NCI-H2196 (cell line): ENCODE measurements around the gene CPN2.
A peak's percentile ranks its signal among the peaks of the same experiment; 100 is the strongest.

Experiments used
- DNase-seq: peaks from one replicate; lab custom pipeline; 2025; ENCODE audit not compliant: unreplicated experiment; lab: John Stamatoyannopoulos, UW

CPN2 gene, protein sequence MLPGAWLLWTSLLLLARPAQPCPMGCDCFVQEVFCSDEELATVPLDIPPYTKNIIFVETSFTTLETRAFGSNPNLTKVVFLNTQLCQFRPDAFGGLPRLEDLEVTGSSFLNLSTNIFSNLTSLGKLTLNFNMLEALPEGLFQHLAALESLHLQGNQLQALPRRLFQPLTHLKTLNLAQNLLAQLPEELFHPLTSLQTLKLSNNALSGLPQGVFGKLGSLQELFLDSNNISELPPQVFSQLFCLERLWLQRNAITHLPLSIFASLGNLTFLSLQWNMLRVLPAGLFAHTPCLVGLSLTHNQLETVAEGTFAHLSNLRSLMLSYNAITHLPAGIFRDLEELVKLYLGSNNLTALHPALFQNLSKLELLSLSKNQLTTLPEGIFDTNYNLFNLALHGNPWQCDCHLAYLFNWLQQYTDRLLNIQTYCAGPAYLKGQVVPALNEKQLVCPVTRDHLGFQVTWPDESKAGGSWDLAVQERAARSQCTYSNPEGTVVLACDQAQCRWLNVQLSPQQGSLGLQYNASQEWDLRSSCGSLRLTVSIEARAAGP

DNA sequence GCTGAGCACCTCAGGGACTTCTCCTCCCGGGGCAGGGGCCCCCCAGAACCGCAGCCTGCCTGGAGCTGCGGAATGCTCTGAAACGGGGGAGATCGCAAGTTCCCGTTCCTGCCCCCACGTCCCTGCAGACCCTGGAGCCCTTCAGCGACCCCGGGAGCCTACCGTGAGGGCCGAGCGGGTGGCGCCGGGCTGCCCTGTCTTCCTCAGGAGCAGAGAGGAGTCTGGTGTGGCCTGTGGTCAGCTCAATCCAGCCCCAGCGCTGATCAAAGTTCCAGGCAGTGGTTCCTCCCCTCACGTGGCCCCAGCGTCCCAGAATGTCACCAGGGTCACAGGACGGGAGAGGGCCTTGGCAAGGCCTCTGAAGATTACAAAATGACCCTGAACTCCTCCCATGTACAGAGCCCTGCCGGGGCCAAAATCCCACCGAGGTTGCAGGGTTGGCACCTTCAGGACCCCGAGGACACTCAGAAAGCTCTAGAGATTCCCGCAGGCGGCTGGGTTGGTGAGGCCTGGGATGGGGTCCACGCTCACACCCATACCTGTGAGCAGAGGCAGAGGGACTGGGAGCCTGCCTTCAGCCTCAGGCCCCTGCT is at the start of gene CPN2:
Gene CPN2 (minus strand): TSS at position 249 of the 593 bp plus-strand sequence. CDS start 8,626 bp downstream, outside the sequence.
- no peak for DNase-seq

GRCh38 chr3:194399874-194400411 is 48.8 kb upstream of the CPN2 start:
- DNase-seq, result no peak

DNA sequence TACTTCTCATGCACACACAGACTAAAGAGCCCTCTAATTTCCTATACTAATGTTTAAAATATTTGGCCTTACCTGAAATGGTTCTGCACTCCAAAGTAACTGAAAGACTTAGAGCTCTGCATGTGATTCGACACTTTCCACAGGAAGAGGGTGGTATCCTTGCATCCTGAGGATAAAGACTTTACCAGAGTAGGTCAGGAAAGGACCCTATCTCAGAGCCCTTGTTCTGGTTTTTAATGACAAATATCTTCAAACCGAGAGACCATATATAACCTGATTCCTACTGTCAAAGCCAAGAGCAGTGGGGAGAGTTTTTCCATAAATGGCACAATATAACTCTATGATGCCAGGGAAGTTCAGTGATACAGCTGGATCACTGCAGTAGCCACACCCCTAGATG is 48.0 kb upstream of the CPN2 start, which contains the start of gene GP5:
Gene GP5 (minus strand): TSS at position 101 of the 400 bp plus-strand sequence. CDS start 984 bp downstream, outside the sequence.
- DNase-seq, result no peak

DNA sequence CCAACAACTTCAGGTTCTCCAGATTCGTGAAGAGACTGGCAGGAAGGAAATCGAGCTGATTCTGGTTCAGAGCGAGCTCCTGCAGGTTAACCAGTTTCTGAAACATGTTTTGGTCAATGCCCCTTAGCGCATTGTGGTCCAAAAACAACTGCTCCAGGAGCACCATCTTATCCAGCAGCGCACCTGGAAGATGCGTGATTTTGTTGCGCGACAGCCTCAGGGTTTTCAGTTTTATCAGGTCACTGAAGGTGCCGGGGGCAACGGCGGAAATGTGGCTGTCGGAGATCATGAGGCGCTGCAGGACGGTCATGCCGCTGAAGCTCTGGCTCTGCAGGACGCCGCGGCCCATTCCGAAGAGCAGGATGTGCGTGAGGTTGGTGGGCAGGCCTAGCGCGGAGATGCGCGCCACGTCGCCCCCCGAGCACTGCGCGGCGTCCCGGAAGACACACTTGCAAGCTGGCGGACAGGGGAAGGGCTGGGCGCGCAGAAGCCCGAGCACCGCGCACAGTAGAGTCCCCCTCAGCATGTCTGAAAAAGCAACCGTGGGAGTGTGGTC is 46.7 kb upstream of the CPN2 start:
- DNase-seq, result no peak

DNA sequence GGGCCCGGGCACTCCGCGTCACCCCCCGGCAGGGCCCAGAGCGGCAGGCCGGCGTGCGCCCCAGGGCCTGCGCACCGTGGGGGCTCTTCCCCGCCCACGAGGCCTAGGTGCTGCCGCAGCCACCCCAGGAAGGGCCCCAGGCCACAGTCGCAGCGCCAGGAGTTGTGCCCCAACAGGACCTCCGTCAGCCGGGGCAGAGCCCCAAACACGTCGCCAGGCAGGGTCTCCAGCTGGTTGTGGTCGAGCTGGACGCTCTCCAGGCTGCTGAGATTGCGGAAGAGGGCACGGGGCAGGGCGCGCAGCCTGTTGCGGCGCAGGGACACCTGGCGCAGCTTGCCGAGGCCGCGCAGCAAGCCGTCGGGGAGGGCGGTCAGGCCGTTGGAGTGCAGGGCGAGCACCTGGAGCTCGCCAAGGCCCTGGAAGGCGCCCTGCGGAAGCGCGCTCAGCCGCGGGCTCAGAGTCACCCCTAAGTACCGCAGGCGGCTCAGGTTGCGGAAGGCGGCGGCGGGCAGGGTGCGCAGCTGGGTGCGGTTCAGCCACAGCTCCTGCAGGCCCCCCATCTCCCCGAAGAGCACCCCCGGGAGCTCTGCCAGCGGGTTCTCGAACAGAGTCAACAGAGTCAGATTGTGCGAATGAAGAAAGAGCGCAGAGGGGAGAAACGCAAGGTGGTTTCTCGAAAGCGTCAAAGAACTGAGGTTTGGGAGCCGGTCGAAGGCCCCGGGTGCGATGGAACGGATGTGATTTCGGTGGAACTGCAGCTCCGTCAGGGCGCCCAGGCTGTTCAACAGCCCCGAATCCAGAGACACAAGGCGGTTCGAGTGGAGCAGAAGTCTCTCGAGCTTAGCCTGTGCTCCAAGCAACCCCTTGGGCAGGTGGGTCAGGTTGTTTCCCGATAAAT is 46.0 kb upstream of the CPN2 start:
- no peak for DNase-seq

- DNase-seq, result no peak
Measured at GRCh38 chr3:194396539-194396858, 45.4 kb upstream of the CPN2 start.

DNA sequence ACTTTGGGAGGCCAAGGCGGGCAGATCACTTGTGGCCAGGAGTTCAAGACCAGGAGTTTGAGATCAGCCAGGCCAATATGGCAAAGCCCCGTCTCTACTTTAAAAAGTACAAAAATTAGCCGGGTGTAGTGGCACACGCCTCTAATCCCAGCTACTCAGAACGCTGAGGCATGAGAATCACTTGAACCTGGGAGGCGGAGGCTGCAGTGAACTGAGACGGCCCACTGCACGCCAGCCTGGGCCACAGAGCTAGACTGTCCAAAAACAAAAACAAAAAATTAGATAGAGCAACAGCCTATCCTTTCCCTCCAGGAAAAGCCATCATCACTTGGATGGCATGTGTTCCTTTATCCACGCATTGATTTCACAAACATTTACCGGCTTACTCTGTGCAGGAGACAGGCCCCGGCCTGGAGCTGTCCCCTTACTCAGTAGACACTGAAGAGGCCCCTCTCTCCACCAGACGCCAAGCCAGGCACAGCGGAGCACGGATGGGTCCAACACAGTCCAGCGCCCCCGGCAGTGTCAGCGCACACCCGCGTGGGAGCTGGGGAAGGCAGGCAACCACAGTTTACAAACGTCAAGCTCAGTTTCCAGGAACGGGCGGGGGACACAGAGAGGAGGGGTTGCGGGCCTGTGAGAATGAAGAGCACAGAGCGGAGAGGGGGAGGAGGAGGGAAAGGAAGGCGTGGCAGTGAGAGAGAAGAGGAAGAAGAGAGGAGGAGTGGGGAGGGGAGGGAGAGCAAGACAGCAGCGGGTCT is 44.8 kb upstream of the CPN2 start:
- no peak for DNase-seq

DNA sequence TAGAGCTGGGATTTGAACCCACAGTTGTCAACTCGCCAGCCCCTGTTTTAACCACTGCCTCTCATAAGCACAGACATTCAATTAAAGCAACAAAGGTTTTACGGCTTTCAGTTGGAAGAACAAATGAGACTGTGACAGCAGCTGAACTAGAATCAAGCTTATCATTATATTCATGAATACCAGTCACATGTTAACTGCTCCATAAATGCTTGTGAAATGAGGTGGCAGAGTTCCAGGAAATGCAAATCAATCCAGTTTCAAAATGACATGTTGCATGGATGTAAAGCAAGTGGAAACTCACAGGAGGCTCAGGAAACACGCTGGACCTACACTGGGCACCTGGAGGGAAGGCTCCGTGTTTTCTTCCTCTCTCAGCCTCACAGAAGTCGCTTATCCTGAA is 44.1 kb upstream of the CPN2 start:
- DNase-seq, result peak; percentile 41

DNA sequence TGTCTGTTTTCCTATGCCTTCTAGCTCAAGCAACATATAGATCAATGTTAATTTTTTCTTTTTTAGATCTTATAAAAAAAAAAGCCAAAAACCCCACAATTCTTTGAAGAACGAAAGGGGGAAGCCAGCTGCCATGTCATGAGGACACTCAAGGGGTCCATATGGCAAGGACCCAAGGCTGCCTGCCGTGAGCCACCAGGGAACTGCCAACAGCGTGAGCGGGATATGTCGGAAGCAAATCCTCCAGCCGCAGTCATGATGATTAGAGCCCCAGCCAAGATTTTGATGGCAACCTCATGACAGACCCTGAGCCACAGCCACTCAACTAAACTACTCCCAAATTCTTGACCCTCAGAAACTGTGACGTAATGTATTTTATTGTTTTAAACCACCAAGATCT is 41.4 kb upstream of the CPN2 start:
- no peak for DNase-seq

GRCh38 chr3:194390835-194391234 is 39.7 kb upstream of the CPN2 start:
- no peak for DNase-seq

GRCh38 chr3:194389269-194389668 is 38.1 kb upstream of the CPN2 start:
- DNase-seq, result no peak

DNA sequence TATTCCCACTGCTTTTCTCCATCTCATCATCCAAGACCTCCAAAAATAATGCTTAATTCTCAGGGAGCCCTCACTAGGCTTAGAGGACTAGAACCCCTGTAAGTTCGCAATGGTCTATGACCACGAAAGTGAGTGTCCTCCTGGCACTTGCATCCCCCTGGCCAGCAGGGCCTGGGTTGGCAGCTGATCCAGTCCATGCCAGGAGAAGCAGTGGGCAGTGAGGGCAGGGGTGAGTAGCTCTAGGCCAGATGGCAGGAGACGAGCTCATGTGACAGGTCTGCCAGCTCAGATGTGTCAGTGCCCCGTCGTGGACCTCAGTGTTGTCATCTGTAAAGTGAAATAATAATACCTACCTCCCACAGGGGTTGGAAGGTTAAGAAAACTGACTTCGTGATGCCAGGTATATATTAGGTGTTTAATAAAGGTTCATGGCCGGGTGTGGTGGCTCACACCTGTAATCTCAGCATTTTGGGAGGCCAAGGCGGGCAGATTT is 36.8 kb upstream of the CPN2 start:
- no peak for DNase-seq

- no peak for DNase-seq
Measured at GRCh38 chr3:194387276-194387675, 36.1 kb upstream of the CPN2 start.

DNA sequence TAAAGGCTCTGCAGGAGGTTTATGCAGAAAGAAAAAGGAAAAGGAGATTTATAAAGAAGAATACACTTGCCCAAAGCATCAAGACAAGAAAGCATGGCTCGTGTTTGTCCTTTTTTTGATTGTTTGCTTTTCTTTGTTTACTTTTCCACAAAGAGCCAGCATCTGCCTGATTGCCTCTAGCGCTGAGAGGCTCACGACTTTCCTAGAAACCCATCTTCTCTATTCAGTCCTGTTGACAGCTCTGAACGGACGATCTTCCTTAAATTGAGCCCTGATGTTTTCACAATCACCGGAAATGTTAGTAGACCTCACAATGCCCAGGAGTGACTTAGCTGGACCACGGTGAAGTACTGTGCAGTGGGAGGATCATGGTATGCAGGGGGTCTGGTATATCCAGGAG is 35.5 kb upstream of the CPN2 start:
- peak; percentile 48 for DNase-seq

DNA sequence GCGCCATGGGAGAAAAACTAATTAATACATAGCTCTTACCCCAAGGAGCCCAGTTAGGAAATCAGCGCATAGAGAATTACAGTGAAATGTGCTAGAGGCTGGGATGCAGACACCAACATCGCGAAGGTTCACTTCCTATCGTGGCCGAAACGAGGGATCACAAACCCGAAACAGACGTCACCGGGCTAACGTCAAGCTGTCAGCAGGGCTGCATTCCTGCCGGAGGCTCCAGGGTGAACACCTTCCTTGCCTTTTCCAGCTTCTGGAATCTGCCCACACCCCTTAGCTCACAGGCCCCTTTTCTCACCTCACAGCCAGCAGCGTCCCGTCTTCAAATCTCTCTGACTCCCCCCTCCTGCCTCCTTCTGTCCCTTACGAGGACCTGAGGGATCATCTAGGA is 34.9 kb upstream of the CPN2 start:
- DNase-seq, result no peak

DNA sequence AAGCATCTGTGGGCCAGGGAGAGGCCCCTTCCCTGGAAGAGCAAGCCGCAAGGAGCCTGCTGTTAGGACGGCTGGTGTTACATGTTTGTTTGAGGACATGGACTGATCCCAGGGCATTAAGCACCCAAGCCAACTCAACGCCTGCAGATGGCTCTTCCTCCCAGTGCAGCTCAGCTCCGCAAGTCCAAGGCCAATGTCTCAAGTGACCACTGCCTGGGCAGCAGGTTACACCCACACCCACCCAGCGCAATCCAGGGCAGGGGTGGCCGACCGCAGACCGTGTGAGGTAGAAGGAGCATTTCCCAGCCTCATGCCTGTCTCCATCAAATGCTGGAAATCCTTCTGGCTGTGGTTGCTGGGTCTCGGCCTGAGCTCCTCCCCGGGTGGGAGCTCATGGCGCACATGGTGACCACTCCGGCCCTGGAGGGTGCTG is 33.5 kb upstream of the CPN2 start:
- no peak for DNase-seq

- DNase-seq, result no peak
Measured at GRCh38 chr3:194384156-194384555, 33.0 kb upstream of the CPN2 start.

DNA sequence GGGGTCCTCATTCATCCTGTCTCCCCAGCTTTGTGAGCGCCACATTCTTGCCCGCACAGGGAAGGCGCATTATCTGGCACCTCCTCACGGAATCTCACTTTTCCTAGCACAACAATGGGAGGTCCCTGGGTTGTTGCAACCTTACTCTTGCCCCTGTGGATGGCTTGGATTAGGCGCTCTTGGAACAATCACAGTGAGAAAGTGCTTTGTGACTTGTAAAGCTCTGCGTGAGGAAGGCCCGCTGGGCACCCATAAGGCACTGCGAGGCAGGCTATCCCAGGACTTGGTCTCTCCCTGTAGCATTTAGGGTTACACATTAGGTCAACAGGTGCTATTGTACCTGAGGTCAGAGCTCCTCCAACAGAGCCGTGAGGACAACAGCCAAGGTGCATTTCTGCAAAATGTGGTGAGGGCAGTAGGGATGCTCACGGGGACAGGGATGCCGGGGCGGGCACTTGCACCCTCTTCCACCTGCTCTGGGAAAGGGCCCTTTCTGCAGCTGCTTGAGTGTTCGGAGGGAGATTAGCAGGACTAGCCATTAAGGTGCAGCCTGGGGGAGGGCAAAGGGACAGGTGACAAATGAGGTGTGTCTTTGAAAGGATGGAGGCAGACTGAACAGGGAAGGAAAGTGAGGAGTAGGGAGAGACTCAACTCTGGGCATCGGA is 32.3 kb upstream of the CPN2 start:
- no peak for DNase-seq

DNA sequence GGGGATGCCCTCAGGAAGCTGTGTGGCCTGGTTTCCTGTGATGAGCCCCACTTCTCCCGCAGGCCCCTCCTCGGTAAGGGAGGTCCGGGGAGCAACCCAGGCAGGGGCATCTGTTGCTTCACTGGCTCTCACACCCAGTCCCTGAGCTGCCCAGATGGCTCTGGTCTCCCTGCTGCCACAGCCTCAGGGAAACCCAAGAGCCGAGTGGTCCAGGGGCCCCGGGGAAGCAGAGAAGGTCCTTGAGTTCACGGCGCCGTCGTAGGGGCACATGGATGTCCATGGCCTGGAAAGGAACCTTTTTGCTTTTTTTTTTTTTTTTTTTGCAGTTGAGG is 31.7 kb upstream of the CPN2 start:
- no peak for DNase-seq
